ENCODE data around the gene ZNF407.

- TF ChIP-seq, protein P1, sequence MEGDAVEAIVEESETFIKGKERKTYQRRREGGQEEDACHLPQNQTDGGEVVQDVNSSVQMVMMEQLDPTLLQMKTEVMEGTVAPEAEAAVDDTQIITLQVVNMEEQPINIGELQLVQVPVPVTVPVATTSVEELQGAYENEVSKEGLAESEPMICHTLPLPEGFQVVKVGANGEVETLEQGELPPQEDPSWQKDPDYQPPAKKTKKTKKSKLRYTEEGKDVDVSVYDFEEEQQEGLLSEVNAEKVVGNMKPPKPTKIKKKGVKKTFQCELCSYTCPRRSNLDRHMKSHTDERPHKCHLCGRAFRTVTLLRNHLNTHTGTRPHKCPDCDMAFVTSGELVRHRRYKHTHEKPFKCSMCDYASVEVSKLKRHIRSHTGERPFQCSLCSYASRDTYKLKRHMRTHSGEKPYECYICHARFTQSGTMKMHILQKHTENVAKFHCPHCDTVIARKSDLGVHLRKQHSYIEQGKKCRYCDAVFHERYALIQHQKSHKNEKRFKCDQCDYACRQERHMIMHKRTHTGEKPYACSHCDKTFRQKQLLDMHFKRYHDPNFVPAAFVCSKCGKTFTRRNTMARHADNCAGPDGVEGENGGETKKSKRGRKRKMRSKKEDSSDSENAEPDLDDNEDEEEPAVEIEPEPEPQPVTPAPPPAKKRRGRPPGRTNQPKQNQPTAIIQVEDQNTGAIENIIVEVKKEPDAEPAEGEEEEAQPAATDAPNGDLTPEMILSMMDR (IDR thresholded peaks at IDR 0.05; ENCODE audit: low read depth, low read length, poor library complexity, severe bottlenecking) = no peak
- TF ChIP-seq EZH2phosphoT487 (IDR thresholded peaks at IDR 0.05; ENCODE audit: borderline replicate concordance, low read length) = no peak
Observed at GRCh38 chr18:75106746-75107145, 509.1 kb downstream of the ZNF407 start.
